Measurements from ENCODE around the gene SLC29A1. TPM values are rescaled to one million over a fixed set of nuclear protein-coding genes. Genes with fewer than 3 reads are reported as not detected.

SLC29A1 gene
- total RNA-seq, 1 experiment from 2014 or later = 92.8 TPM

DNA sequence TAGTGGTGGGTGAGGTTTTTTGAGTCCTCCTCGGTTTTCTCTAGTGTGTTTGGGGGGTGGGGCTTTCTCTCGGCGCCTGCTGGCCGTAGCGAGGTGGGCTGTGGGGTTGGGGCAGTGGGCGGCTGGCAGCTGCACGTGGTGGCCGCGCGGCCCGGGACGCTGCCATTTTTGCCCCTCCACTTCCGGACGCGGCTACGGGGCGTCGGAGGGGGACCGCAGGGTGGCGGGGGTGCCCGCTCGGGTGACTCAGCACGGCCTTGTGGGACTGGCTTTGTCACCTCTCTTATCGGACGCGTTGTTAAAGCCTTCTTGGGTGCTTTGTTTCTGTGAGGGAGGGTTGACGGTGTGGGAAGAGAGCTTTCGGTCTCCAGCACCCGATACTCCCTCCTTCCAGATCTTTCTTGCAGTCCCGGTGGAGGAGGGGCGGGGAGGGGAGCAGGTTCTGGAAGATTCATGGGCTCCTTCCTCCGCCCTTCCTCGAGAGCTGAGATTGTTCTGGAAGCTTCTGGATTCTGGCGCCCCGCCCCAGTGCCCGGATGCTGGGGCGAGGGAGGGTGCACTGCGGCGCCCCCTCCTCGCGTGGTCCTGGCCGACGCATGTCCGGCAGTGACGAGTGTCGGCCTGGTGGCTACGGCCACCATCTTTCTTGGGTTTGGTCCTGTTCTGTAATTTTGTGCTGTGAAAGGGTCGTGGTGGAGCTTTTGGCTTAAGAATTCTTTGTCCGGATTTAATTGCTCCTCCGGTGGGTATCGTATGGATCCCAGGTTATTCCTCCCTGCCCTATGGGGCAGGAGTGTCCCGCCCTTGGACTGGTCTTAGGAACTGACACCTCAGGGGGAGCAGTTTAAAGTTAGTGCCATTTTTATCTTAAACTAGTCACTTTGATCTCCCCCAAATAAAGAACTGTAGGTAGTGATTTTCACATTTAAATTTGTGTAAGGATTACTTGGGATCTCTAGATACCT, 24.2 kb downstream of the SLC29A1 start:
- peaks cover 80% of the 10 kb centered on the region for H3K36me3 Mint-ChIP-seq (ENCODE audit: insufficient read depth, unreplicated experiment)
- CTCF ChIA-PET = interaction anchor here (1.0 to 2.6 kb wide), 8 partner anchors 9 to 75 kb away, joined by 3 to 16 read pairs (median 7); partner anchors contain the start of genes AARS2, SLC29A1 and SLC35B2
- intact Hi-C loops (cut with micrococcal nuclease; ENCODE audit: unreplicated experiment) = no loop called here
- no peak for TF ChIP-seq CTCF (IDR thresholded peaks at IDR 0.05; ENCODE audit: unreplicated experiment)
- no TSS peak for BruUV-seq (replicated peaks)
- no peaks in the 10 kb centered on the region for H3K27me3 Mint-ChIP-seq (ENCODE audit: unreplicated experiment)
- peak overlapping the region; percentile 99 for H3K27ac Mint-ChIP-seq (ENCODE audit: unreplicated experiment)
- peak overlapping the region; percentile 88 for H3K4me3 Mint-ChIP-seq (ENCODE audit: low read depth, unreplicated experiment)
- DNase-seq = peak; percentile 85
- H3K4me1 Mint-ChIP-seq (ENCODE audit: low read depth, unreplicated experiment) = peaks cover 49% of the 10 kb centered on the region
- no peaks in the 10 kb centered on the region for H3K9me3 Mint-ChIP-seq (ENCODE audit: low read depth, unreplicated experiment)

- DNase-seq = no peak
- Mint-ChIP-seq H3K27ac (ENCODE audit: unreplicated experiment) (peak overlapping the region; percentile 99), H3K36me3 (ENCODE audit: insufficient read depth, unreplicated experiment) (peaks cover 90% of the 10 kb centered on the region), H3K27me3 (ENCODE audit: unreplicated experiment) (no peaks in the 10 kb centered on the region), H3K9me3 (ENCODE audit: low read depth, unreplicated experiment) (no peaks in the 10 kb centered on the region), H3K4me1 (ENCODE audit: low read depth, unreplicated experiment) (peaks cover 56% of the 10 kb centered on the region), H3K4me3 (ENCODE audit: low read depth, unreplicated experiment) (peak overlapping the region; percentile 88)
- no TSS peak for BruUV-seq (replicated peaks)
- CTCF ChIA-PET = no interaction called here
- TF ChIP-seq CTCF (IDR thresholded peaks at IDR 0.05; ENCODE audit: unreplicated experiment) = no peak
- intact Hi-C loops (cut with micrococcal nuclease; ENCODE audit: unreplicated experiment) = no loop called here
Measured at GRCh38 chr6:44248579-44248978, 25.2 kb downstream of the SLC29A1 start.

GRCh38 chr6:44249082-44249748, 25.8 kb downstream of the SLC29A1 start:
- Mint-ChIP-seq H3K4me3 (ENCODE audit: low read depth, unreplicated experiment) (peak overlapping the region; percentile 88), H3K27ac (ENCODE audit: unreplicated experiment) (peak overlapping the region; percentile 99), H3K27me3 (ENCODE audit: unreplicated experiment) (no peaks in the 10 kb centered on the region), H3K4me1 (ENCODE audit: low read depth, unreplicated experiment) (peaks cover 61% of the 10 kb centered on the region), H3K36me3 (ENCODE audit: insufficient read depth, unreplicated experiment) (peaks cover 96% of the 10 kb centered on the region), H3K9me3 (ENCODE audit: low read depth, unreplicated experiment) (no peaks in the 10 kb centered on the region)
- CTCF ChIA-PET = no interaction called here
- no peak for DNase-seq
- intact Hi-C loops (cut with micrococcal nuclease; ENCODE audit: unreplicated experiment) = no loop called here
- TF ChIP-seq CTCF (IDR thresholded peaks at IDR 0.05; ENCODE audit: unreplicated experiment) = no peak
- no TSS peak for BruUV-seq (replicated peaks)

- Mint-ChIP-seq H3K4me1 (ENCODE audit: low read depth, unreplicated experiment) (peaks cover 68% of the 10 kb centered on the region), H3K4me3 (ENCODE audit: low read depth, unreplicated experiment) (peak overlapping the region; percentile 88), H3K27me3 (ENCODE audit: unreplicated experiment) (no peaks in the 10 kb centered on the region), H3K27ac (ENCODE audit: unreplicated experiment) (peak overlapping the region; percentile 99), H3K36me3 (ENCODE audit: insufficient read depth, unreplicated experiment) (peaks cover 100% of the 10 kb centered on the region), H3K9me3 (ENCODE audit: low read depth, unreplicated experiment) (no peaks in the 10 kb centered on the region)
- CTCF ChIA-PET = no interaction called here
- no peak for DNase-seq
- no peak for TF ChIP-seq CTCF (IDR thresholded peaks at IDR 0.05; ENCODE audit: unreplicated experiment)
- intact Hi-C loops (cut with micrococcal nuclease; ENCODE audit: unreplicated experiment) = no loop called here
- TSS peak; percentile 29 for BruUV-seq (replicated peaks)
Measured at GRCh38 chr6:44250067-44250717, 26.8 kb downstream of the SLC29A1 start.
